Activated B cell treated with CpG ODN at 0.5 μM for 24 hours (primary cell): ENCODE measurements around the gene IL7R. TPM values are rescaled to one million over a fixed set of nuclear protein-coding genes. Genes with fewer than 3 reads are reported as not detected.
A peak's percentile ranks its signal among the peaks of the same experiment; 100 is the strongest.

ENCODE experiments used
- ATAC-seq: fragments of 200-7000 bp; cut with Tn5 transposase; one replicate; pipeline ENCODE4 v1.10.0; 2021; ENCODE audit warnings: low read depth, mild to moderate bottlenecking, moderate library complexity
- CTCF ChIA-PET: fragments of 350-600 bp; sonication (Branson Sonifier 250); formaldehyde crosslinking; loops from one replicate; lab custom pipeline; 2021; ENCODE audit warnings: antibody characterized with exemption; lab: Charles Lee
- POLR2A ChIA-PET: fragments of 350-600 bp; sonication (Branson Sonifier 250); formaldehyde crosslinking; loops from one replicate; lab custom pipeline; 2021; ENCODE audit warnings: antibody characterized with exemption; lab: Charles Lee
- DNase-seq: peaks from one replicate; pipeline ENCODE4 v3.0.0; 2022
- H3K27ac Mint-ChIP-seq: one replicate; pipeline ENCODE4 v1.8.0; 2020; ENCODE audit warnings: mixed read lengths
- H3K27me3 Mint-ChIP-seq: one replicate; pipeline ENCODE4 v1.8.0; 2021; ENCODE audit warnings: mixed read lengths
- H3K36me3 Mint-ChIP-seq: one replicate; pipeline ENCODE4 v1.8.0; 2021; ENCODE audit warnings: low read depth, mixed read lengths
- H3K4me1 Mint-ChIP-seq: one replicate; pipeline ENCODE4 v1.8.0; 2021; ENCODE audit warnings: mixed read lengths
- H3K4me3 Mint-ChIP-seq: one replicate; pipeline ENCODE4 v1.8.0; 2020; ENCODE audit warnings: mild to moderate bottlenecking, mixed read lengths
- H3K9me3 Mint-ChIP-seq: one replicate; pipeline ENCODE4 v1.8.0; 2020; ENCODE audit warnings: mixed read lengths
- intact Hi-C: fragments of 100-400 bp; cut with micrococcal nuclease; formaldehyde crosslinking; loops from one replicate; pipeline ENCODE4 v1.15.1; 2024
- total RNA-seq: library from RNA; stranded (reverse); gene quantifications from 2 replicates; pipeline ENCODE4 v1.2.3, GENCODE V29; 2022
- TF ChIP-seq, protein P1 (sequence below): fragments of 200-600 bp; IDR thresholded peaks from one replicate; pipeline ENCODE4 v1.8.0; 2022; ENCODE audit warnings: antibody characterized with exemption, mild to moderate bottlenecking

IL7R gene
- total RNA-seq, 1 donor from 2014 or later = 3.0 TPM

DNA sequence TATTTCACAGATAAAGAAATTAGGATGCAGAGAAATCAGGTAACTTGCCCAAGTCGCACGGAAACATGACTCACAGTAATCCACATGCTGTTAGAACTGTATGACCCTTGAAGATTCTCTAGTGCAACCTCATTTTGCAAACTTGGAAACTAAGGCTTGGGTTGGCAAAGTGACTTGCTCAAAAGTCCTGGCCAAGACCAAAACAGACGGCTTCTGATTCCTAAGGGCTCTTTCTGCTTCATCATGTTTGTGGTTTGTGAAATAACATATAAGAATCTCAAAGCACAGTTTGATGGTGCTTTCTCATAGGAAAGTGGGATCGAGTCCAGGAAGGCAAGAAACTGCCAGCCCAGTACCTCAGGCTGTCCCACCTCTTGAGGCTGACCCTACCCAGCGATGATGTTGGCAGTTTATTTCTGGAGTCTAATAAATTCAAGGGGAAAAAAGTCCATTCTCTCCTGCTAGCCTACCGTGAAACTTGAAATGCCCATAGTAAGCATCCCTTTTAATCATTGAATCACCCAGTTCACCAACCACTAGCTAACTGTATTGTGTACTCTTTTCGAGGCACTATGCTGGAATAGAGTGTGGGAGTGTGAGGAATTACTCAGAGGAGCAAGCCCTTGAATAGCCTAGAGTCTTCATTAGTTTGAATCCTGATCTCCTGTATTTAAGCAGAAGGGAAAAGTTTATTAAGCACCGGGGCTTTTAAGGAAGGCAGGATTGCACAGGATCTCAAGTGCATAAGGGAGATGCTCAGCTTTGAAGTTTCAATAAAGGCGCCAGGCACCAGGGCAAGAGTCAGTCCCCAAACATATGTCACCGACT lies 67.6 kb downstream of the IL7R start:
- no peak overlapping the region for H3K27ac Mint-ChIP-seq
- TF ChIP-seq, protein P1, sequence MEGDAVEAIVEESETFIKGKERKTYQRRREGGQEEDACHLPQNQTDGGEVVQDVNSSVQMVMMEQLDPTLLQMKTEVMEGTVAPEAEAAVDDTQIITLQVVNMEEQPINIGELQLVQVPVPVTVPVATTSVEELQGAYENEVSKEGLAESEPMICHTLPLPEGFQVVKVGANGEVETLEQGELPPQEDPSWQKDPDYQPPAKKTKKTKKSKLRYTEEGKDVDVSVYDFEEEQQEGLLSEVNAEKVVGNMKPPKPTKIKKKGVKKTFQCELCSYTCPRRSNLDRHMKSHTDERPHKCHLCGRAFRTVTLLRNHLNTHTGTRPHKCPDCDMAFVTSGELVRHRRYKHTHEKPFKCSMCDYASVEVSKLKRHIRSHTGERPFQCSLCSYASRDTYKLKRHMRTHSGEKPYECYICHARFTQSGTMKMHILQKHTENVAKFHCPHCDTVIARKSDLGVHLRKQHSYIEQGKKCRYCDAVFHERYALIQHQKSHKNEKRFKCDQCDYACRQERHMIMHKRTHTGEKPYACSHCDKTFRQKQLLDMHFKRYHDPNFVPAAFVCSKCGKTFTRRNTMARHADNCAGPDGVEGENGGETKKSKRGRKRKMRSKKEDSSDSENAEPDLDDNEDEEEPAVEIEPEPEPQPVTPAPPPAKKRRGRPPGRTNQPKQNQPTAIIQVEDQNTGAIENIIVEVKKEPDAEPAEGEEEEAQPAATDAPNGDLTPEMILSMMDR = no peak
- H3K9me3 Mint-ChIP-seq = peaks cover 3% of the 10 kb centered on the region
- intact Hi-C loops = no loop called here
- H3K4me1 Mint-ChIP-seq = peaks cover 7% of the 10 kb centered on the region
- no peak overlapping the region for H3K4me3 Mint-ChIP-seq
- no peak for DNase-seq
- ATAC-seq = no peak
- peaks cover 21% of the 10 kb centered on the region for H3K27me3 Mint-ChIP-seq
- ChIA-PET CTCF (interaction anchor here (1.2 to 3.0 kb wide), 5 partner anchors 146 to 834 kb away, joined by 3 to 22 read pairs (median 6); no protein-coding TSS in a partner anchor), POLR2A (no interaction called here)
- H3K36me3 Mint-ChIP-seq = no peaks in the 10 kb centered on the region

- H3K4me1 Mint-ChIP-seq = peaks cover 7% of the 10 kb centered on the region
- CTCF ChIA-PET = interaction anchor here (1.0 to 3.0 kb wide), 10 partner anchors 18 to 836 kb away, joined by 3 to 30 read pairs (median 6); partner anchors contain the start of gene SPEF2
- no peaks in the 10 kb centered on the region for H3K36me3 Mint-ChIP-seq
- peaks cover 21% of the 10 kb centered on the region for H3K27me3 Mint-ChIP-seq
- no peak overlapping the region for H3K4me3 Mint-ChIP-seq
- ATAC-seq (peak; percentile 74), DNase-seq (peak; percentile 25)
- H3K27ac Mint-ChIP-seq = no peak overlapping the region
- H3K9me3 Mint-ChIP-seq = no peaks in the 10 kb centered on the region
- intact Hi-C loops = loop anchor here (5.0 kb wide), 1 partner anchor 1438 kb away; no protein-coding TSS in a partner anchor
- TF ChIP-seq, protein P1 = no peak
- POLR2A ChIA-PET = no interaction called here
Measured at GRCh38 chr5:35924950-35925722, 68.4 kb downstream of the IL7R start.

DNA sequence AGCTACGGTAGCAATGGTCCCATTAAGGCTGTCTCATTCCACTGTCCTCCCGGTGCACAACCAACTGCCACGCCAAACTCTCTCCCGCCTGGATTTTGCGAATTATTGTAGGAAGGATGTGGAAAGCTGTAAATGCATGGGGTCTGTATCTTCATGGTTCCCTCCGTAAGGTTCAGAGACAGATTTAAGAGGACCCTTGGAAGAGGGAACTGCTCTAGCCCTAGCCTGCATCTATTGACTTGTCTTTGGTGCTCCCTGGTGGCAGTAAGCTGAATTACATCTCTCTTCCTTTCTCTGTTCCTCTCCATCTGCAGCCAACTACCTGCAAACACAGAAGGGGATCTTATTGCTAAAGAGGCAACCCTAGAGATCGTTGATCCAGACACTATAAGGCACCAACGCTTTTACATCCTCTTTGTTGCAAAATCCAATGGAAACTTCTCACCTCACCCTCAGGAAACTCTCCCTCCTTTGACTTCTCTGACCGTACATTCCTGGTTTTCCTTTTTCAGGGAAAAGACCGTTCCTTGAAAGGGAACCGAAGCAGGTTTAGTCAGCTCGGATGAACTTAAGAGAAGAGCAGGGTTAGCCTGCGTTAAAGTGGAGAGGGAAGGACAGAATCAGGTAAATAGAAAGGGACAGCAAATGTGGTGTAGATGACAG lies 69.8 kb downstream of the IL7R start:
- Mint-ChIP-seq H3K4me3 (no peak overlapping the region), H3K9me3 (no peaks in the 10 kb centered on the region), H3K36me3 (no peaks in the 10 kb centered on the region), H3K4me1 (peaks cover 7% of the 10 kb centered on the region), H3K27ac (no peak overlapping the region), H3K27me3 (peaks cover 21% of the 10 kb centered on the region)
- CTCF ChIA-PET = interaction anchor here (0.7 to 3.0 kb wide), 12 partner anchors 17 to 1403 kb away, joined by 3 to 30 read pairs (median 4); partner anchors contain the start of gene SPEF2
- ATAC-seq (peak; percentile 76), DNase-seq (no peak)
- POLR2A ChIA-PET = no interaction called here
- intact Hi-C loops = loop anchor here (1.0 to 5.0 kb wide), 9 partner anchors 149 to 1452 kb away; partner anchors contain the start of gene SPEF2
- TF ChIP-seq, protein P1 = peak; percentile 59

Other genes with a start within 250 kb of the IL7R start
- 2.4 and 3.7 TPM in 2 replicates for gene SPEF2, start 239.0 kb upstream of the IL7R start, total RNA-seq
- not detected in 2 replicates for gene CAPSL, start 81.7 kb downstream of the IL7R start, total RNA-seq
- gene UGT3A1, start 134.5 kb downstream of the IL7R start, total RNA-seq = not detected in 2 replicates
- not detected in 2 replicates for gene UGT3A2, start 210.0 kb downstream of the IL7R start, total RNA-seq